Measurements from ENCODE around the gene STXBP5.

STXBP5 gene

DNA sequence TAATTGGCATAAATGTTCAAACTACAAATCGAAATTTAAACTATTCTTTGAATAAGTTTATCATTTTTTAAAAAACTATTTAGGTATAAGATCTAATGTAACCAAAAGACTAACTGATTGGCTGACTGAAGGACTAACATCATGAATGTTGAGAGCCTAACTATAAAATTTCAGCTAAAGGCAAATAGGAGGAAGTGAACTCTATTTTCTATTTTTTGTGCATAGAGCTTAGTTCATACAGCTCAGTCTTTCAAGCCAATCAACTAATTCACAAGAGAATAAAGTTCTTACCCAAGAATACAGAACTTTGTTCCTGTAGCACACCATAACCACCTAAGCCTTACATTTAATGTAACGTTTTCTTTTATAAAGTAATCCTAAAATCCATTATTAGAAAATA, 46.3 kb upstream of the STXBP5 start:
- Histone ChIP-seq H2AK5ac (ENCODE audit: low read length) (no peak overlapping the region), H4K12ac (ENCODE audit: low read depth, low read length) (no peak overlapping the region), H3K79me1 (ENCODE audit: low read length) (no peaks in the 10 kb centered on the region), H3K4me1 (ENCODE audit: control insufficient read depth in 1 of 2, insufficient read depth in 2 of 2, low read length in 2 of 2) (no peaks in the 10 kb centered on the region), H3K9ac (ENCODE audit: low read length) (no peak overlapping the region), H2AFZ (ENCODE audit: insufficient read depth, low read length, poor library complexity) (no peak overlapping the region), H3K14ac (ENCODE audit: low read length) (no peak overlapping the region), H3K9me3 (ENCODE audit: insufficient read depth, low read depth, low read length) (no peaks in the 10 kb centered on the region), H3K4me3 (ENCODE audit: low read depth, low read length) (no peak overlapping the region), H3K36me3 (ENCODE audit: control insufficient read depth in 1 of 2, insufficient read depth in 2 of 2, low read length in 2 of 2) (no peaks in the 10 kb centered on the region), H3K79me2 (ENCODE audit: control insufficient read depth, insufficient read depth, low read length, poor library complexity) (no peaks in the 10 kb centered on the region), H3K18ac (ENCODE audit: low read length) (no peak overlapping the region), H2BK12ac (ENCODE audit: low read length) (no peak overlapping the region), H2BK120ac (ENCODE audit: insufficient read depth, low read length, poor library complexity) (no peak overlapping the region), H3K4ac (ENCODE audit: low read depth, low read length) (no peak overlapping the region), H2BK5ac (ENCODE audit: low read depth, low read length, poor library complexity) (no peak overlapping the region), H3K27me3 (ENCODE audit: insufficient read depth, low read length) (no peaks in the 10 kb centered on the region), H4K91ac (ENCODE audit: low read depth, low read length) (no peak overlapping the region), H3K4me2 (ENCODE audit: low read length) (no peak overlapping the region), H3K23ac (ENCODE audit: low read length) (no peak overlapping the region), H4K8ac (ENCODE audit: low read depth, low read length) (no peak overlapping the region), H3K27ac (ENCODE audit: low read depth, low read length) (no peak overlapping the region)
- WGBS (ENCODE audit: extremely low coverage, insufficient coverage, insufficient read length) = no CpG with 5 or more reads among the region's 2 CpGs
- no peak for DNase-seq

DNA sequence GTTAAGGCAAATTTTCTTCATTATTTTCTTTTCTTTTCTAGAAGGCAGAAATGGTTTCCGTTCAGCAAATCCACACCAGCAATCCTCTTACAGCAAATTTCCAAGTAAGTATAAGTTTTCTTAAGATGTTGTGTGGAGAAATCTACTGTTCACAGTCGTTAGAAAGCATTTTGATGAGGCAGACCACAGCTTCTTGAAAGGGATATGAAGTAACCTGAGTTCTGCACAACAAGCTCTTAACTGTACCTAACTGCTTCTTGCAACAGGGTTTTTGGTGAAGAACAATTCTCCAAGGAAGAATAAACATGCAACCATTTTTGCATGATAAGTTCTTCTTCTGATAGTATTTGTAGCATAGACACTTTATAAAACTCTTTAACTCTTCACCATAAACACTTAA, 45.3 kb upstream of the STXBP5 start:
- no peak overlapping the region for H2AK5ac ChIP-seq (ENCODE audit: low read length)
- no peaks in the 10 kb centered on the region for H3K36me3 ChIP-seq (ENCODE audit: control insufficient read depth in 1 of 2, insufficient read depth in 2 of 2, low read length in 2 of 2)
- H3K9me3 ChIP-seq (ENCODE audit: insufficient read depth, low read depth, low read length) = no peaks in the 10 kb centered on the region
- no peak overlapping the region for H2AFZ ChIP-seq (ENCODE audit: insufficient read depth, low read length, poor library complexity)
- H3K79me2 ChIP-seq (ENCODE audit: control insufficient read depth, insufficient read depth, low read length, poor library complexity) = no peaks in the 10 kb centered on the region
- no peak for DNase-seq
- H2BK12ac ChIP-seq (ENCODE audit: low read length) = no peak overlapping the region
- no peaks in the 10 kb centered on the region for H3K79me1 ChIP-seq (ENCODE audit: low read length)
- H3K4ac ChIP-seq (ENCODE audit: low read depth, low read length) = no peak overlapping the region
- no peak overlapping the region for H3K4me2 ChIP-seq (ENCODE audit: low read length)
- whole genome bisulfite sequencing (ENCODE audit: extremely low coverage, insufficient coverage, insufficient read length) = no CpG with 5 or more reads among the region's 2 CpGs
- no peak overlapping the region for H3K14ac ChIP-seq (ENCODE audit: low read length)
- H4K8ac ChIP-seq (ENCODE audit: low read depth, low read length) = no peak overlapping the region
- no peak overlapping the region for H2BK5ac ChIP-seq (ENCODE audit: low read depth, low read length, poor library complexity)
- no peak overlapping the region for H4K12ac ChIP-seq (ENCODE audit: low read depth, low read length)
- H2BK120ac ChIP-seq (ENCODE audit: insufficient read depth, low read length, poor library complexity) = no peak overlapping the region
- H3K4me1 ChIP-seq (ENCODE audit: control insufficient read depth in 1 of 2, insufficient read depth in 2 of 2, low read length in 2 of 2) = no peaks in the 10 kb centered on the region
- H3K27ac ChIP-seq (ENCODE audit: low read depth, low read length) = no peak overlapping the region
- H4K91ac ChIP-seq (ENCODE audit: low read depth, low read length) = no peak overlapping the region
- no peak overlapping the region for H3K23ac ChIP-seq (ENCODE audit: low read length)
- H3K18ac ChIP-seq (ENCODE audit: low read length) = no peak overlapping the region
- H3K9ac ChIP-seq (ENCODE audit: low read length) = no peak overlapping the region
- no peak overlapping the region for H3K4me3 ChIP-seq (ENCODE audit: low read depth, low read length)
- no peaks in the 10 kb centered on the region for H3K27me3 ChIP-seq (ENCODE audit: insufficient read depth, low read length)

DNA sequence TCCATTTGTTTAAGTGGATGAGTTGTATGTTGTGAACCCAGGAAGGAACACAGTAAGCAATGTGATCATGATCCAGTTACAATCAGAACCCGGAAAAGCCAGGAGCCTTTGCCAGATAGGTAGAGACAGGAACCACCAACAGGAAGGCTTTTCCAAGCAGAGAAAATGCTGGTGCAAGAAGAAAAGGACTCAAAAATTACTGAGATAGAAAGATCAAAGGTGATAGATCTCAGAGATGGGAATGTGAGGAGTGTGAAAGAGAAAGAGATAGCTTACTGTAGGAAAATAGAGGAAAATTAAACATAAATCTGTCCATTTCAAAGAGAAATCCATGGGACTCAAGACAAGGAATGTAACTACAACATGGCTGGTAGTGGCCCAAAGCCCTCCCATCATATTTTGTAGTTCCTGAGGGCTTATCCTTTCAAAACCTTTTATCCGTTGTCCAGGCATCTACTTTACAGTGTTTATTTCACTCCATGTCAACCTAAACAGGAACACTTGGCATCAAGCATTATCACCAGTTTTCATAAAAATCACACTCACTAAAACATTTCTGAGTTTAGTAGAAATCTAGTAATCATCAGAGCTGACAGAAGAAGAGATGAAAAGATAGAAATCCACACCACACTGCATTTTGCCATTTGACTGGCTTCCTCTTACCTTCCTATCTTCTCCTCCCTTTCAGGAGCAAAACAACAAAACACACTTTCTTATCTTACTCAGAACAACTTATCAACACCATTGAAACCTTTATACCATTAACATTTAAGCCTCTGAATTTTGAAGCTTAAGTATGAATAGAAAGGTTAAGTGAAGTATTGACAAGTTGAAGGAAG, 44.5 kb upstream of the STXBP5 start:
- Histone ChIP-seq H2AK5ac (ENCODE audit: low read length) (no peak overlapping the region), H4K12ac (ENCODE audit: low read depth, low read length) (no peak overlapping the region), H3K27me3 (ENCODE audit: insufficient read depth, low read length) (no peaks in the 10 kb centered on the region), H3K36me3 (ENCODE audit: control insufficient read depth in 1 of 2, insufficient read depth in 2 of 2, low read length in 2 of 2) (no peaks in the 10 kb centered on the region), H3K18ac (ENCODE audit: low read length) (no peak overlapping the region), H4K91ac (ENCODE audit: low read depth, low read length) (no peak overlapping the region), H3K4me3 (ENCODE audit: low read depth, low read length) (no peak overlapping the region), H3K23ac (ENCODE audit: low read length) (no peak overlapping the region), H2BK120ac (ENCODE audit: insufficient read depth, low read length, poor library complexity) (no peak overlapping the region), H4K8ac (ENCODE audit: low read depth, low read length) (no peak overlapping the region), H3K79me1 (ENCODE audit: low read length) (no peaks in the 10 kb centered on the region), H3K9me3 (ENCODE audit: insufficient read depth, low read depth, low read length) (no peaks in the 10 kb centered on the region), H2BK5ac (ENCODE audit: low read depth, low read length, poor library complexity) (no peak overlapping the region), H3K4me1 (ENCODE audit: control insufficient read depth in 1 of 2, insufficient read depth in 2 of 2, low read length in 2 of 2) (no peaks in the 10 kb centered on the region), H3K4ac (ENCODE audit: low read depth, low read length) (no peak overlapping the region), H3K9ac (ENCODE audit: low read length) (no peak overlapping the region), H3K27ac (ENCODE audit: low read depth, low read length) (no peak overlapping the region), H2BK12ac (ENCODE audit: low read length) (no peak overlapping the region), H2AFZ (ENCODE audit: insufficient read depth, low read length, poor library complexity) (no peak overlapping the region), H3K79me2 (ENCODE audit: control insufficient read depth, insufficient read depth, low read length, poor library complexity) (no peaks in the 10 kb centered on the region), H3K4me2 (ENCODE audit: low read length) (no peak overlapping the region), H3K14ac (ENCODE audit: low read length) (no peak overlapping the region)
- WGBS (ENCODE audit: extremely low coverage, insufficient coverage, insufficient read length) = no CpG with 5 or more reads among the region's 2 CpGs
- DNase-seq = peak in 1 of 2 donors; percentile 13

DNA sequence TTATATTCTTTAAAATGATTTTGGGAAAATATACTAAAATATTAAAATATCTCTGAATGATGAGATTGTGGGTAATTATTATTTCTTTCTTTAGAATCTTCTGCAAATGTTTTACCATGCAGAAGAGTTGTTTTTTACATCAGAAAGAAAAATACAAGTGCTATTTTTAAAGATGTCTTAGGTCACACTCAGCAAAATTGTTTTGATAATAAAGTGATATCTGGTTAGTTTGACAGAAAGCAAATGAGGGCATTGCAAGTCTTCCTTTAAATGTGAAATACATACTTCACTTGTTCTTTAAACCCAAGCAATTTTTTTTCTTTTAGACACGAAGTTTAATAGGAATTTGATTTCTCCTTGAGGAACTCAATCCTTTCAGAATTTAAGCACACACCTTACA, 43.6 kb upstream of the STXBP5 start:
- Histone ChIP-seq H3K36me3 (ENCODE audit: control insufficient read depth in 1 of 2, insufficient read depth in 2 of 2, low read length in 2 of 2) (no peaks in the 10 kb centered on the region), H3K4me1 (ENCODE audit: control insufficient read depth in 1 of 2, insufficient read depth in 2 of 2, low read length in 2 of 2) (no peaks in the 10 kb centered on the region), H3K4ac (ENCODE audit: low read depth, low read length) (no peak overlapping the region), H3K9ac (ENCODE audit: low read length) (no peak overlapping the region), H2BK5ac (ENCODE audit: low read depth, low read length, poor library complexity) (no peak overlapping the region), H4K12ac (ENCODE audit: low read depth, low read length) (no peak overlapping the region), H2BK120ac (ENCODE audit: insufficient read depth, low read length, poor library complexity) (no peak overlapping the region), H4K91ac (ENCODE audit: low read depth, low read length) (no peak overlapping the region), H2AFZ (ENCODE audit: insufficient read depth, low read length, poor library complexity) (no peak overlapping the region), H2AK5ac (ENCODE audit: low read length) (no peak overlapping the region), H3K14ac (ENCODE audit: low read length) (no peak overlapping the region), H3K9me3 (ENCODE audit: insufficient read depth, low read depth, low read length) (no peaks in the 10 kb centered on the region), H3K18ac (ENCODE audit: low read length) (no peak overlapping the region), H3K4me3 (ENCODE audit: low read depth, low read length) (no peak overlapping the region), H3K79me1 (ENCODE audit: low read length) (no peaks in the 10 kb centered on the region), H3K79me2 (ENCODE audit: control insufficient read depth, insufficient read depth, low read length, poor library complexity) (no peaks in the 10 kb centered on the region), H4K8ac (ENCODE audit: low read depth, low read length) (no peak overlapping the region), H3K4me2 (ENCODE audit: low read length) (no peak overlapping the region), H2BK12ac (ENCODE audit: low read length) (no peak overlapping the region), H3K23ac (ENCODE audit: low read length) (no peak overlapping the region), H3K27ac (ENCODE audit: low read depth, low read length) (no peak overlapping the region), H3K27me3 (ENCODE audit: insufficient read depth, low read length) (no peaks in the 10 kb centered on the region)
- no peak for DNase-seq
- WGBS (ENCODE audit: extremely low coverage, insufficient coverage, insufficient read length) = no CpG with 5 or more reads among the region's 1 CpG
